IPS-20b (cell line): ENCODE data around the gene OR2M2.

Experiments
- H3K27ac ChIP-seq: one replicate; pipeline ENCODE4 v1.5.1; 2013; ENCODE audit warnings: low read length
- H3K27me3 ChIP-seq: 2 replicates; pipeline ENCODE4 v1.6.1; 2013; ENCODE audit warnings: mild to moderate bottlenecking, low read length, inconsistent platforms; ENCODE audit not compliant: insufficient read depth
- H3K36me3 ChIP-seq: 2 replicates; pipeline ENCODE4 v1.6.1; 2013; ENCODE audit warnings: low read depth, mild to moderate bottlenecking, inconsistent platforms, low read length, moderate library complexity; ENCODE audit not compliant: insufficient read depth
- H3K4me1 ChIP-seq: 2 replicates; pipeline ENCODE4 v1.6.1; 2013; ENCODE audit warnings: mild to moderate bottlenecking, control low read depth, inconsistent platforms, low read length, moderate library complexity; ENCODE audit not compliant: insufficient read depth
- H3K4me3 ChIP-seq: 2 replicates; pipeline ENCODE4 v1.5.1; 2013; ENCODE audit warnings: mild to moderate bottlenecking, low read length, inconsistent platforms
- H3K9ac ChIP-seq: 2 replicates; pipeline ENCODE4 v1.6.1; 2013; ENCODE audit warnings: low read depth, mild to moderate bottlenecking, inconsistent platforms, low read length, moderate library complexity
- H3K9me3 ChIP-seq: 2 replicates; pipeline ENCODE4 v1.6.1; 2013; ENCODE audit warnings: mild to moderate bottlenecking, low read depth, low read length, inconsistent platforms; ENCODE audit not compliant: insufficient read depth

OR2M2 gene, protein sequence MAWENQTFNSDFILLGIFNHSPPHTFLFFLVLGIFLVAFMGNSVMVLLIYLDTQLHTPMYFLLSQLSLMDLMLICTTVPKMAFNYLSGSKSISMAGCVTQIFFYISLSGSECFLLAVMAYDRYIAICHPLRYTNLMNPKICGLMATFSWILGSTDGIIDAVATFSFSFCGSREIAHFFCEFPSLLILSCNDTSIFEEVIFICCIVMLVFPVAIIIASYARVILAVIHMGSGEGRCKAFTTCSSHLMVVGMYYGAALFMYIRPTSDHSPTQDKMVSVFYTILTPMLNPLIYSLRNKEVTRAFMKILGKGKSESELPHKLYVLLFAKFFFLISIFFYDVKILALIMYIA

DNA sequence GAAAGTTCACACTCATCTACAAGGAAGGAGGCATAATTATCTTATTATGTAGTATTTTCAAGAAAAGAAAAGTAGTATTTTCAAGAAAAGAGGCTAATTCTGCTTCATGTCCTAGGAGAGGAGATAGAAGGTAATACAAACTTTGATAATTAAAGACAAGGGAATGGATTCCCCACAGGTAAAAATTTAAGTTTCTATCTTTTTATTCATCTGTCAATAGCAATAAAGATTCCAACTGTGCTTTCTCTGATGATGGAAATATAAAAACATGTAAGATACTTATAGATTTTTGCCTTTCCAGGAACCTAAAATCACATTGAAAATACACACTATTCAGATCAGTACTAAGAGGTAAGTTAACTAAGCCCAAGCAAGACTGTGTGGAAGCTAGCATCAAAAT, at the start of gene OR2M2:
Gene OR2M2 (plus strand): TSS at position 301 of the 400 bp plus-strand sequence. CDS start 5,165 bp downstream, outside the sequence.
- Histone ChIP-seq H3K4me1 (no peaks in the 10 kb centered on the region), H3K9me3 (peaks cover 65% of the 10 kb centered on the region), H3K4me3 (no peak within 1 kb of the TSS; the same call in 1 of the 2 replicates), H3K9ac (no peak within 1 kb of the TSS), H3K27ac (no peak within 1 kb of the TSS), H3K36me3 (no peaks in the 10 kb centered on the region), H3K27me3 (no peaks in the 10 kb centered on the region)

DNA sequence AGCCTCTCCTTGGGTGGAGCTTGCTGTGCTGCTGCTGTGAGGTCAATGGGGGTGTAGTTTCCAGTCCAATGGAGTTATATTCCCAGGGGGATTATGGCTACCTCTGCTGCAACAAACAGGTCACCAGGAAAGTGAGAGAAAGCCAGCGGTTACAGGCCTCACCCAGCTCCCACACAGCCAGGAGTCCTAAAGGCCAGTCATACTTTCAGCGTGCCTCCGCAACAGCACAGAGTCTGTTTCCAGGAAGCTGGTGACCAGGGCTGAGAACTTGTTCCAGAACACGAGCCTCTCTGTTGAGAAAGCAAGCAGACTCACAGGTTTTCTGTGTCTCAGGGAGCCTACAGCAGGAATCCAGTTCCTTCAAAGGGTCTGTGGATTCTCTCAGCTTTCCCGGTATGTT, 47.0 kb upstream of the OR2M2 start:
- Histone ChIP-seq H3K4me1 (no peaks in the 10 kb centered on the region), H3K9me3 (peaks cover 96% of the 10 kb centered on the region), H3K27me3 (no peaks in the 10 kb centered on the region), H3K4me3 (no peak overlapping the region), H3K27ac (no peak overlapping the region), H3K36me3 (no peaks in the 10 kb centered on the region), H3K9ac (no peak overlapping the region)

DNA sequence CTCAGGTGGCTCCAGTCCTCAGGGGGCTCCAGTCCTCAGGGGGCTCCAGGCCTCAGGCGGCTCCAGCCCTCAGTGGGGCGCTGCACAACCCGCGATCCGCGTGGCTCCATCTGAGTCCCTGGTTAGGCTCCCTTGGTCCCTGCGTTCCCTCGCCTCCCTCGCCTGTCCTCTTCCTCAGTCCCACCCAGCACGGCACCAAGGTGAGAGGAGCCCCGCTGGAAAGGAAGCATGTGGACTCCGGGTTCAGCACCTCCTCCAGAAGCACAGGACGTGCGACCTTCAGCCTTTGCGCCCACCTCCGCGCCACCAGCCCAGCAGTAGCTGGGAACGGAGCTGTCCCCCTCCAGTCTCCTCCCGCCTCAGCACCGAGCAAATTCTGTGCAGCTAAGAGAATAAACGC, 37.8 kb upstream of the OR2M2 start:
- Histone ChIP-seq H3K9me3 (peaks cover 82% of the 10 kb centered on the region), H3K9ac (no peak overlapping the region), H3K4me1 (no peaks in the 10 kb centered on the region), H3K27me3 (no peaks in the 10 kb centered on the region), H3K4me3 (no peak overlapping the region), H3K27ac (no peak overlapping the region), H3K36me3 (no peaks in the 10 kb centered on the region)

DNA sequence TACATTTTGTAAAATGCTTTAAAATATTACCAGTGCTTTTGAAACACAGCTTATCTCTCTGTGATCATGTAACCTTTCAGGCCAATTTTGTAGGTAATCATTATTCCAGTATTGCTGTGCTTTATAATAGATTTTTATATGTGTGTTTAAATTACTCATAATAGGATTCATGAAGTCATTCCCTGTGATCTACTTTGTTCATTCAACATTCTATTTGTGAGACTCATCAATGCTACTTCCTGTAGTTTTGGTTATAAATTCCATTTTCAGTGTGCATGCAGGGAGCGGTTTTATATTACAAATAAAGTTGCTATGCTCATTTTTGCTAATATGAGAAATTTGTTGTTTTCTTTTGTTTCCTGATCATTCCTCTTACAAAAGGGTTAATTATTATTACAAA, 33.8 kb upstream of the OR2M2 start:
- Histone ChIP-seq H3K27ac (no peak overlapping the region), H3K36me3 (no peaks in the 10 kb centered on the region), H3K4me1 (no peaks in the 10 kb centered on the region), H3K9ac (no peak overlapping the region), H3K27me3 (no peaks in the 10 kb centered on the region), H3K9me3 (peaks cover 81% of the 10 kb centered on the region), H3K4me3 (no peak overlapping the region)

DNA sequence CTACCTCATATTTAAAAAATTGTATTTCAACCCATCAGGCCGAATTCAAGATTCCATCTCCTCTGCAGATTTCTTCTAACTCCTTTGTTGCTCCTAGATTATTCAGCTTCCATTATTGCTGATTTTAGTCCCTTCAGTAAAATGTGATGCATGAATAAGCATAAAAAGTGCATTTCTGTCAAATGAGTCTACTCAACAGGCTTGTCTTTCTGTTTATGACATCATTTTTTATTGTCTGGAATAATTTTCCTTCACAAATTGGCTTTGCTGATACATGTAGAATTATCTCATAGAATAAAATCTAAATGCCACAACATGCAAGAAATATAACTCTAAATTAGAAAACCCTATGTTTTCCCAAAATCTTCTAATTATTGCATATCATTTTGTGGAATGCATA, 31.3 kb upstream of the OR2M2 start:
- no peak overlapping the region for H3K27ac ChIP-seq
- H3K4me3 ChIP-seq, result no peak overlapping the region
- H3K9me3 ChIP-seq, result peaks cover 92% of the 10 kb centered on the region
- no peak overlapping the region for H3K9ac ChIP-seq
- H3K36me3 ChIP-seq, result no peaks in the 10 kb centered on the region
- H3K27me3 ChIP-seq, result no peaks in the 10 kb centered on the region
- no peaks in the 10 kb centered on the region for H3K4me1 ChIP-seq

DNA sequence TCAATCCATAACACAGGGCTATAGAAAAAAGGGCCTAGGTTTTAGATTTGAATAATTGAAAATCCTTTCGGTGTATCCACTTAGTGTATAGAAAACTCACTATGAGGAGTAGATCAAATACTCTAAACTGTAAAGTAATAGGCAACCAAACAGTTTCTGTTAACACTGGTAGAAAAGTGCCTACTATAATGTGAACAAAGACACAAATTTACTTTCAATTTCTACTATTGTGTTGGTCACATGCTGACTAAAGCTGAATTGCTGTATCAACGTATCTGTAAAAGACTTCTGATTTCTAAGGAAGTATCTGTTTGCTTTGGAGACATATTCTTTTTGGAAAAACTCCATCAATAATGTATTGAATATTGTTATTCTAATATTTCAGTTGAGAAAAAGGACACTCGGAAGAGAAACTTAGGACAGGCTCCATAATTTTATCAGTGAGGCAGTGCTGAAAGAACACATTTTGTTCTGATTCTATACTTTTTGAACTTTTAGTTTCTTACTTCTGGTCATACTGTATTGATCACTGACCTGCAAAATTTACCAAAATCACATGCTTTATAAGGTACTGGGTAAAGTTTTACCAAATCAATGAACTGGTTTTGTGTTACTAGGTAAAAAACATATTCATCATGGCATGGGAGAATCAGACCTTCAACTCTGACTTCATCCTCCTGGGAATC, 30.0 kb upstream of the OR2M2 start, which contains the start of gene OR2M5:
Gene OR2M5 (plus strand): TSS at position 636 of the 686 bp plus-strand sequence. CDS start 0 bp downstream, at position 636.
- Histone ChIP-seq H3K4me3 (no peak within 1 kb of the TSS), H3K27me3 (no peaks in the 10 kb centered on the region), H3K9me3 (peaks cover 94% of the 10 kb centered on the region), H3K27ac (no peak within 1 kb of the TSS), H3K9ac (no peak within 1 kb of the TSS), H3K36me3 (no peaks in the 10 kb centered on the region), H3K4me1 (no peaks in the 10 kb centered on the region)

DNA sequence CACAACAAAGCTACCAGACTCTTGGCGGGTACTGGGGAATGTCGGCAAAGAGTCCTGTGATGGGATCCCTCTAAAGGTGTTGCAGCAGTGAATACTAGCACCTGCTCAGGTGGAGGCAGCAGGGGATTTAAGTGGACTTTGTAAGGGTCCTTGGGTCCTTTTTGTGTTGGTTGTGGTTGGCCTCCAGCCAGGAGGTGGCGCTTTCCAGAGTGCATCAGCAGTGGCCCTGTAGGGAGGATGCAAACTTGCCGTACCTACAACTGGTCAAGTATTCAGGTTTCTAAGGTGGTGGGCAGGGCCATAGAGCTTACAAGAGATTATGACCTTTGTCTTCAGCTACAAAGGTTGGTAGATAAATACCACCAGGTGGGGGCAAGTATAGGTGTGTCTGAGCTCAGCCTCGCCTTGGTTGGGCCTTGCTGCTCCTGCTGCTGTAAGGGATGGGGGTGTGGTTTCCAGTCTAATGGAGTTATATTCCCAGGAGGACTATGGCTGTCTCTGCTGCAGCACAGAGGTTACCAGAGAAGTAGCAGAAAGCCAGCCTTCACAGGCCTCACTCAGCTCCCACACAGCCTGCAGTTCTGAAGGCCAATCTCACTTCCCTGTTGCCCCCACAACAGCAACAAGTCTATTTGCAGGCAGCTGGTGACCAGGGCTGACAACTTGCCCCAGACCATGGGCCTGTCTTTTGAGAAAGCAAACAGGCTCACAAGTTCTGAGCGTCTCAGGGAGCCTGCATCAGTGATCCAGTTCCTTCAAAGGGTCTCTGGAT, 22.4 kb upstream of the OR2M2 start:
- Histone ChIP-seq H3K9me3 (peaks cover 89% of the 10 kb centered on the region), H3K27me3 (no peaks in the 10 kb centered on the region), H3K27ac (no peak overlapping the region), H3K9ac (no peak overlapping the region), H3K4me1 (no peaks in the 10 kb centered on the region), H3K4me3 (no peak overlapping the region), H3K36me3 (no peaks in the 10 kb centered on the region)

DNA sequence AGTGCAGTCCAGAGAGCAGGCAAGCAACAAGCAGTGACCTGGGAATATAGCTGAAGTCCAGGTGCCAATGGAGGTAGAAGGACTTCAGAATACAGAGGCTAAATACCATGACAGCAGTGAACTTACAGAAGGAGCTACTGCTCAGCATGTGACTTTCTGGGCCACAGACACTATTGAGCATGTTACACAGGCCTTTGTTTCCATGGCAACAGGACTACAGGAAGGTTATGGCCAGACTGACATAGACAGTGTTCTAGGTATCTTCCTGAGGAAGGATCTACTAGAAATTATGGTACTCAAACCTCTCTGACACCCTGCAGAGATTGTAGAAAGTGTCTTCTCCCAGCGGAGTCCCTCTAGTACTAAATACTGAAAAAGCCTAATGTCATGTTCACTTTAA, 18.7 kb upstream of the OR2M2 start:
- no peaks in the 10 kb centered on the region for H3K4me1 ChIP-seq
- no peak overlapping the region for H3K4me3 ChIP-seq
- H3K9me3 ChIP-seq, result peaks cover 73% of the 10 kb centered on the region
- H3K9ac ChIP-seq, result no peak overlapping the region
- H3K27me3 ChIP-seq, result no peaks in the 10 kb centered on the region
- no peak overlapping the region for H3K27ac ChIP-seq
- H3K36me3 ChIP-seq, result no peaks in the 10 kb centered on the region

DNA sequence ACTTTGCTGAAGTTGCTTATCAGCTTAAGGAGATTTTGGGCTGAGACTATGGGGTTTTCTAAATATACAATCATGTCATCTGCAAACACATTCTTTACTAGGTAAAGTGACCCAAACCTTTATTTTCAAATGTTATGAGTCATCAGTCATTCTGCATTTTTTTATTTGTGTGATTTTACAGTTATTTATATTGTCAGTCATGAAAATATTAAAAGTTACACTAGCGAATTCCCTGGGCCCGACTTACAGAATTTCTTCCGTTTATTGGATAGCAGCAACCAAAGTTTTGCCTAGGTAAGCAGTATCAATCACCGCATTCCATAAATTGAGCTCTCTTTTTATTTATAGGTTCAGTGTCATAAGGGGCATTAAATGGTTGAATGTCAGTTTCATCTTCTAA, 15.9 kb upstream of the OR2M2 start:
- Histone ChIP-seq H3K4me3 (no peak overlapping the region), H3K4me1 (no peaks in the 10 kb centered on the region), H3K9me3 (peaks cover 70% of the 10 kb centered on the region), H3K36me3 (no peaks in the 10 kb centered on the region), H3K9ac (no peak overlapping the region), H3K27ac (no peak overlapping the region), H3K27me3 (no peaks in the 10 kb centered on the region)

DNA sequence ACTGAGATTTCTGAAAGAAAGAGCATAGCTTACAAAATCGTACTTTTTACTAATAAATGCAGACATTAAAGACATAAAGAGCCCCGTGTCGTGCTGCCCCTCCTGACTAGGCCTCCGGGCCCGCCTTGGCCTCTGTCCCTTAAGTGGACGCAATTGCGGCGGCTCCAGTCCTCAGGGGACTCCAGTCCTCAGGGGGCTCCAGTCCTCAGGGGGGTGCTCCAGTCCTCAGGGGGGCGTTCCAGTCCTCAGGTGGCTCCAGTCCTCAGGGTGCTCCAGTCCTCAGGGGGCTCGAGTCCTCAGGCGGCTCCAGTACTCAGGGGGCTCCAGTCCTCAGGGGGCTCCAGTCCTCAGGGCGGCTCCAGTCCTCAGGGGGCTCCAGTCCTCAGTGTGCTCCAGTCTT, 10.6 kb upstream of the OR2M2 start:
- Histone ChIP-seq H3K9ac (no peak overlapping the region), H3K27ac (no peak overlapping the region), H3K9me3 (peaks cover 53% of the 10 kb centered on the region), H3K4me1 (no peaks in the 10 kb centered on the region), H3K36me3 (no peaks in the 10 kb centered on the region), H3K27me3 (no peaks in the 10 kb centered on the region), H3K4me3 (no peak overlapping the region)

DNA sequence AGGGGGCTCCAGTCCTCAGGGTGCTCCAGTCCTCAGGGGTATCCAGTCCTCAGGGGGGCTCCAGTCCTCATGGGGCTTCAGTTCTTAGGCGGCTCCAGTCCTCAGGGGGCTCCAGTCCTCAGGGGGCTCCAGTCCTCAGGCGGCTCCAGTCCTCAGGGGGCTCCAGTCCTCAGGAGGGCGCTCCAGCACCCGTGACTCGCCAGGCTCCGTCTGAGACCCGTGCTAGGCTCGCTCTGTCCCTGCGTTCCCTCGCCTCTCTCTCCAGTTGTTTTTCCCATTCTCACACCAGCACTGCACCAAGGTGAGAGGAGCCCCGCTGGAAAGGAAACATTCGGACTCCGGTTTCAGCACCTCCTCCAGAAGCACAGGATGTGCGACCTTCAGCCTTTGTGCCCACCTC, 9.4 kb upstream of the OR2M2 start:
- Histone ChIP-seq H3K27ac (no peak overlapping the region), H3K36me3 (no peaks in the 10 kb centered on the region), H3K4me3 (no peak overlapping the region), H3K4me1 (no peaks in the 10 kb centered on the region), H3K27me3 (no peaks in the 10 kb centered on the region), H3K9ac (no peak overlapping the region), H3K9me3 (peaks cover 42% of the 10 kb centered on the region)
